Measurements from ENCODE around the gene RAI14.

The RAI14 gene

GRCh38 chr5:34835664-34836063, 179.5 kb downstream of the RAI14 start:
- DNase-seq (ENCODE audit: extremely low spot score, insufficient read length, low read depth) (no peak), FAIRE-seq (no peak)

GRCh38 chr5:34838785-34839714, 182.9 kb downstream of the RAI14 start, which contains the start of gene TTC23L:
TTC23L (plus strand) TSS chr5:34839164; CDS start chr5:34840672, 1,508 bp downstream.
- DNase-seq (ENCODE audit: extremely low spot score, insufficient read length, low read depth) (peak; percentile 83), FAIRE-seq (peak; percentile 82)

- DNase-seq (ENCODE audit: extremely low spot score, insufficient read length, low read depth) (no peak), FAIRE-seq (no peak)
Observed at GRCh38 chr5:34841816-34842215, 185.7 kb downstream of the RAI14 start.

- FAIRE-seq (no peak), DNase-seq (ENCODE audit: extremely low spot score, insufficient read length, low read depth) (no peak)
Observed at GRCh38 chr5:34842554-34842953, 186.4 kb downstream of the RAI14 start.

GRCh38 chr5:34843497-34843896, 187.4 kb downstream of the RAI14 start:
- no peak for FAIRE-seq
- DNase-seq (ENCODE audit: extremely low spot score, insufficient read length, low read depth) = no peak

GRCh38 chr5:34844106-34844505, 188.0 kb downstream of the RAI14 start:
- DNase-seq (ENCODE audit: extremely low spot score, insufficient read length, low read depth) = no peak
- FAIRE-seq = no peak

- DNase-seq (ENCODE audit: extremely low spot score, insufficient read length, low read depth) (no peak), FAIRE-seq (no peak)
Observed at GRCh38 chr5:34844999-34845398, 188.9 kb downstream of the RAI14 start.

GRCh38 chr5:34847056-34847455, 190.9 kb downstream of the RAI14 start:
- FAIRE-seq (no peak), DNase-seq (ENCODE audit: extremely low spot score, insufficient read length, low read depth) (no peak)

GRCh38 chr5:34847552-34847951, 191.4 kb downstream of the RAI14 start:
- FAIRE-seq (no peak), DNase-seq (ENCODE audit: extremely low spot score, insufficient read length, low read depth) (no peak)

- DNase-seq (ENCODE audit: extremely low spot score, insufficient read length, low read depth) (no peak), FAIRE-seq (no peak)
Observed at GRCh38 chr5:34848230-34848629, 192.1 kb downstream of the RAI14 start.

- DNase-seq (ENCODE audit: extremely low spot score, insufficient read length, low read depth) = no peak
- FAIRE-seq = no peak
Observed at GRCh38 chr5:34849253-34849652, 193.1 kb downstream of the RAI14 start.

- FAIRE-seq (peak; percentile 81), DNase-seq (ENCODE audit: extremely low spot score, insufficient read length, low read depth) (peak; percentile 26)
Observed at GRCh38 chr5:34854459-34855174, 198.5 kb downstream of the RAI14 start.

GRCh38 chr5:34857161-34857560, 201.0 kb downstream of the RAI14 start:
- no peak for FAIRE-seq

GRCh38 chr5:34857894-34858293, 201.8 kb downstream of the RAI14 start:
- DNase-seq (ENCODE audit: extremely low spot score, insufficient read length, low read depth) (no peak), FAIRE-seq (no peak)

More at GRCh38 chr5:34857161-34857560, 201.0 kb downstream of the RAI14 start:
- DNase-seq (ENCODE audit: extremely low spot score, insufficient read length, low read depth) = no peak

GRCh38 chr5:34858790-34859189, 202.7 kb downstream of the RAI14 start:
- DNase-seq (ENCODE audit: extremely low spot score, insufficient read length, low read depth) = no peak

GRCh38 chr5:34859253-34859652, 203.1 kb downstream of the RAI14 start:
- no peak for FAIRE-seq
- no peak for DNase-seq (ENCODE audit: extremely low spot score, insufficient read length, low read depth)

More at GRCh38 chr5:34858790-34859189, 202.7 kb downstream of the RAI14 start:
- no peak for FAIRE-seq

- DNase-seq (ENCODE audit: extremely low spot score, insufficient read length, low read depth) = no peak
- FAIRE-seq = no peak
Observed at GRCh38 chr5:34863946-34864345, 207.8 kb downstream of the RAI14 start.

GRCh38 chr5:34865091-34865490, 209.0 kb downstream of the RAI14 start:
- no peak for FAIRE-seq
- no peak for DNase-seq (ENCODE audit: extremely low spot score, insufficient read length, low read depth)

- FAIRE-seq (no peak), DNase-seq (ENCODE audit: extremely low spot score, insufficient read length, low read depth) (no peak)
Observed at GRCh38 chr5:34866989-34867471, 210.9 kb downstream of the RAI14 start.

GRCh38 chr5:34867660-34868059, 211.5 kb downstream of the RAI14 start:
- DNase-seq (ENCODE audit: extremely low spot score, insufficient read length, low read depth) = no peak
- FAIRE-seq = no peak

- no peak for FAIRE-seq
- no peak for DNase-seq (ENCODE audit: extremely low spot score, insufficient read length, low read depth)
Observed at GRCh38 chr5:34868791-34869190, 212.7 kb downstream of the RAI14 start.
